D721Med (cell line): Measurements from ENCODE around the gene HECTD4.
"Not testable (repeated sequence)": the region's sequence is repeated elsewhere in the genome, so short reads cannot be mapped to it uniquely, and the experiment has no call there.

Experiments used
- DNase-seq: peaks from one replicate; pipeline ENCODE4 v3.0.0; 2011; ENCODE audit warnings: low spot score; ENCODE audit not compliant: insufficient read length
- FAIRE-seq: peaks from 2 replicates; lab custom pipeline; 2011; peaks lifted over from hg19 to GRCh38; lab: Jason Lieb, UNC
- TF ChIP-seq, protein P1 (sequence below): IDR thresholded peaks from 2 replicates; pipeline ENCODE4 v1.5.1; 2012; ENCODE audit warnings: mild to moderate bottlenecking, control low read depth; ENCODE audit not compliant: insufficient read depth; ENCODE audit errors: missing control alignments

Gene HECTD4

DNA sequence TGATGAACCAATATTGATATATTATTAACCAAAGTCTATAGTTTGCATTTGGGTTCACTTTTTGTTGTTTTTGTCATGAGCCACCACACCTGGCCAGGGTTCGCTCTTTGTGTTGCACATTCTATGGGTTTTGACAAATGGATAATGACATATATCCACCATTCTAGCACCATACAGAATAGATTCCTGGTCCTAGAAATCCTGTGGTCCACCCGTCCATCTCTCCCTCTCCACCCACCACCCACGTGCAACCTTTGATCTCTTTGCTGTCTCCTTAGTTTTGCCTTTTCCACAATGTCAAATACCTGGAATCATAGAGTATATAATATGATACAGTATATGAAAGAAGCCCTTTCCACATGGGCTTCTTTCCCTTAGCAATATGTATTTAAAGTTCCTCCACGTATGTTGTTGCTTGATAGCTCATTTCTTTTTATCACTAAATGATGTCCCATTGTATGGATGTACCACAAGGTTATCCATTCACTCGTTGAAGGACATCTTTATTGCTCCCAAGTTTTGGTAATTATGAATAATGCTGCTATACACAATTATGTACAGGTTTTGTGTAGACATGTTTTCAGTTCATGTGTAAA is 19.8 kb upstream of the HECTD4 start:
- TF ChIP-seq, protein P1, sequence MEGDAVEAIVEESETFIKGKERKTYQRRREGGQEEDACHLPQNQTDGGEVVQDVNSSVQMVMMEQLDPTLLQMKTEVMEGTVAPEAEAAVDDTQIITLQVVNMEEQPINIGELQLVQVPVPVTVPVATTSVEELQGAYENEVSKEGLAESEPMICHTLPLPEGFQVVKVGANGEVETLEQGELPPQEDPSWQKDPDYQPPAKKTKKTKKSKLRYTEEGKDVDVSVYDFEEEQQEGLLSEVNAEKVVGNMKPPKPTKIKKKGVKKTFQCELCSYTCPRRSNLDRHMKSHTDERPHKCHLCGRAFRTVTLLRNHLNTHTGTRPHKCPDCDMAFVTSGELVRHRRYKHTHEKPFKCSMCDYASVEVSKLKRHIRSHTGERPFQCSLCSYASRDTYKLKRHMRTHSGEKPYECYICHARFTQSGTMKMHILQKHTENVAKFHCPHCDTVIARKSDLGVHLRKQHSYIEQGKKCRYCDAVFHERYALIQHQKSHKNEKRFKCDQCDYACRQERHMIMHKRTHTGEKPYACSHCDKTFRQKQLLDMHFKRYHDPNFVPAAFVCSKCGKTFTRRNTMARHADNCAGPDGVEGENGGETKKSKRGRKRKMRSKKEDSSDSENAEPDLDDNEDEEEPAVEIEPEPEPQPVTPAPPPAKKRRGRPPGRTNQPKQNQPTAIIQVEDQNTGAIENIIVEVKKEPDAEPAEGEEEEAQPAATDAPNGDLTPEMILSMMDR: no peak
- DNase-seq (no peak), FAIRE-seq (no peak)

DNA sequence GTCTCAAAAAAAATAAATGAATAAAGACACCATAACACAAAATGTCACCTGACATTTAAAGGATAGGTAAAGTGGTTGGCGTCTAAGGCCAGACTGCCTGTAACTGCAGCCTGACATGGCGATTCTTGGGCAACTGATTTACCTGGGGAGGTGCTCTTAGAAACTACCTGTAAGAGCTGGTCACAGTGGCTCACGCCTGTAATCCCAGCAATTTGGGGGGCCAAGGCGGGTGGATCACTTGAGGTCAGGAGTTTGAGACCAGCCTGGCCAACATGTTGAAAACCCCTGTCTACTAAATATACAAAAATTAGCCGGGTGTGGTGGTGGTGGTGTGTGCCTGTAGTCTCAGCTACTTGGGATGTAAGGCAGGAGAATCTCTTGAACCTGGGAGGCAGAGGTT is 18.8 kb upstream of the HECTD4 start:
- FAIRE-seq (no peak), DNase-seq (no peak)
- TF ChIP-seq, protein P1: no peak

DNA sequence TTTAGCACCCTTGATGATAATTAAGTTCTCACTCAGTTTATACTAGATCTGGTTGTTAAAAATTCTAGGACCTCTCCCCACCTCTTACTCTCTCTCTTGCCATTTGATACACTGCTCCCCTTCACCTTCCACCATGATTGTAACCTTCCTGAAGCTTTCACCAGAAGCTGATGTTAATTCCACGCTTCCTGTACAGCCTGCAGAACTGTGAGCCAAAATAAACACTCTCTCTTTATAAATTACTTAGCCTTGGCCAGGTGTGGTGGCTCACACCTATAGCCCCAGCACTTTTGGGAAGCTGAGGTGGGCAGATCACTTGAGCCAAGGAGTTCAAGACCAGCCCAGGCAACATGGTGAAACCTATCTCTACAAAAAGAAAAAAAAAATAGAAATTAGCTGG is 11.1 kb upstream of the HECTD4 start:
- FAIRE-seq (no peak), DNase-seq (no peak)
- TF ChIP-seq, protein P1: no peak

DNA sequence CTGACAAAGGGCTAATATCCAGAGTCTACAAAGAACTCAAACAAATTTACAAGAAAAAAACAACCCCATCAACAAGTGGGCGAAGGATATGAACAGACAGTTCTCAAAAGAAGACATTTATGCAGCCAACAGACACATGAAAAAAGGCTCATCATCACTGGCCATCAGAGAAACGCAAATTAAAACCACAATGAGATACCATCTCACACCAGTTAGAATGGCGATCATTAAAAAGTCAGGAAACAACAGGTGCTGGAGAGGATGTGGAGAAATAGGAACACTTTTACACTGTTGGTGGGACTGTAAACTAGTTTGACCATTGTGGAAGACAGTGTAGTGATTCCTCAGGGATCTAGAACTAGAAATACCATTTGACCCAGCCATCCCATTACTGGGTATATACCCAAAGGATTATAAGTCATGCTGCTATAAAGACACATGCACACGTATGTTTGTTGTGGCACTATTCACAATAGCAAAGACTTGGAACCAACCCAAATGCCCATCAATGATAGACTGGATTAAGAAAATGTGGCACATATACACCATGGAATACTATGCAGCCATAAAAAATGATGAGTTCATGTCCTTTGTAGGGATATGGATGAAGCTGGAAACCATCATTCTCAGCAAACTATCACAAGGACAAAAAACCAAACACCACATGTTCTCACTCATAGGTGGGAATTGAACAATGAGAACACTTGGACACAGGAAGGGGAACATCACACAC is 7.9 kb upstream of the HECTD4 start:
- FAIRE-seq, DNase-seq: not testable (repeated sequence)

DNA sequence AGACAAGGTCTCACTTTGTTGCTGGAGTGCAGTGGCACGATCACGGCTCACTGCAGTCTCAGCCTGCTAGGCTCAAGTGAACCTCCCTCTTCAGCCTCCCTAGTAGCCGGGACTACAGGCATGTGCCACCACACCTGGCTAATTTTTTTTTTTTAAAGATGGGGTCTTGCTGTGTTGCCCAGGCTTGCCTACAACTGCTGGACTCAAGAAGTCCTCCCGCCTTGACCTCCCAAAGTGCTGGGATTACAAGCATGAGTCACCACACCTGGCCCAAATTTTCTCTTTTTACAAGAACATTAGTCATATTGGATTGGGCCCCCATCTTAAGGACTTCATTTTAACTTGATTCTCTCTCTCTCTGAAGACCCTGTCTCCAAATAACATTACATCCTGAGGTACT is 7.0 kb upstream of the HECTD4 start:
- TF ChIP-seq, protein P1: no peak
- DNase-seq: no peak
- no peak for FAIRE-seq

DNA sequence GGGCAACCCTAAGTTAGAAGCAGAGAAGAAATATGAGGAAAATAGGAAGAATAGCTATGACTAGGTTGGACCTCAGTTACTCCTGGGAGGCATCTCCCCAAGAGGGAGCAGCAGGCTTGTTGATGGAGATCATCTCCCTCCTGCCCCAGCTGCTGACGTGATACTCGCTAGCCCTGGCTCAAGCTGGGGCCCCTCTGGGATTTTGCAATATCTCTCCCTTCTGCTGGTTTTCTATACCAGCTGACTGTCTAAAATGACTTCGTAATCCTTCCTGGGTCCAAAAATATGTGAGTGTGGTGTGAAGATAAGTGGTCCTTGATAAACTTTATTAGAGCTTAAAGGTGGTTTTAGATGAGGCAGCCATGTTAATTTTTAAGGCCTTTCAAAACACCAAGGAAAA is 4.5 kb upstream of the HECTD4 start:
- TF ChIP-seq, protein P1: no peak
- no peak for FAIRE-seq
- DNase-seq: no peak

DNA sequence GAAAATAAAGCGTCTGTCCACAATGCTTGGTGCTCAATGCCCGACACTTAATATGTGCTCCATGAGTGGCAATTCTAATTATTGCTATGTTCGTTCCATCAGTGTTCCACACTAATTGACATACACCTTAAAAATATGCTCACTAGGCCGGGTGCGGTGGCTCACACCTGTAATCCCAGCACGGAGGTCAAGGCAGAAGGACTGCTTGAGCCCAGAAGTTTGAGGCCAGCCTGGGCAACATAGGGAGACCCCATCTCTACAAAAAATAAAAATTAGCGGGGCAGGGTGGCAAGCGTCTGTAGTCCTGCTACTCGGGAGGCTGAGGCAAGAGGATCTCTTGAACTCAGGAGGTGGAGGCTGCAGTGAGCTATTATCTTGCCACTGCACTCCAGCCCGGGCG is 635 bp upstream of the HECTD4 start:
- DNase-seq (no peak), FAIRE-seq (no peak)
- TF ChIP-seq, protein P1: no peak
